NCI-H146 (cell line): ENCODE data around the gene PLA2G2F.

ENCODE experiments used
- DNase-seq: peaks from one replicate; lab custom pipeline; 2025; lab: John Stamatoyannopoulos, UW

PLA2G2F gene

GRCh38 chr1:20138961-20139550, at the start of gene PLA2G2F:
PLA2G2F (plus strand) TSS chr1:20139323; CDS start chr1:20139428, 105 bp downstream.
- no peak for DNase-seq

- no peak for DNase-seq
Observed at GRCh38 chr1:20089328-20090077, 49.6 kb upstream of the PLA2G2F start.

DNA sequence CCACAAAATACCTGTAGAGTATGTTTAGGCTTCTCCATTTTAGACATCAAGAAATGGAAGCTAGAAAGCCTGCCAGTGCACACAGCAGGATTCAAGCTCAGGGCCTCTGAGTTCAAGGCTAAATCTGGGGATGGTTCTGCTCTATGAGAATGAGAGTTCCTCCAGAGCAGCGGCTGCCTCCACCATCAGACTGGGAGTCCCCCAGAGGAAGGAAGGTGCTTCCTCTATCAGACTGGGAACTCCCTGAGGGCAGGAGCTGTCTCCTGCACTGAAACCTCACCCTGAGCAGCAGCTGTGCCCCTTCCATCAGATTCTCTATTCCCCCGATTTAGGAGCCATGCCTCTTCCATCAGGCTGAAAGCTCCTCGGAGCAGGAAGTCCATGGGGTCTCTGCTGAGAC, 49.0 kb upstream of the PLA2G2F start:
- DNase-seq, result no peak

DNA sequence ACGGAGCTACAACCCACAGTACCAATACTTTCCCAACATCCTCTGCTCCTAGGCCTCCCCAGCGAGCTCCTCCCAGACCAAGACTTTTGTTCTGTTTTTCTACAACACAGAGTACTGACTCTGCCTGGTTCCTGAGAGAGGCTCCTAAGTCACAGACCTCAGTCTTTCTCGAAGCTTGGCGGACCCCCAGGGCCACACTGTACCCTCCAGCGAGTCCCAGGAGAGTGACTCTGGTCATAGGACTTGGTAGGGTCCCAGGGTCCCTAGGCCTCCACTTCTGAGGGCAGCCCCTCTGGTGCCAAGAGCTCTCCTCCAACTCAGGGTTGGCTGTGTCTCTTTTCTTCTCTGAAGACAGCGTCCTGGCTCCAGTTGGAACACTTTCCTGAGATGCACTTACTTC, 48.5 kb upstream of the PLA2G2F start:
- no peak for DNase-seq

DNA sequence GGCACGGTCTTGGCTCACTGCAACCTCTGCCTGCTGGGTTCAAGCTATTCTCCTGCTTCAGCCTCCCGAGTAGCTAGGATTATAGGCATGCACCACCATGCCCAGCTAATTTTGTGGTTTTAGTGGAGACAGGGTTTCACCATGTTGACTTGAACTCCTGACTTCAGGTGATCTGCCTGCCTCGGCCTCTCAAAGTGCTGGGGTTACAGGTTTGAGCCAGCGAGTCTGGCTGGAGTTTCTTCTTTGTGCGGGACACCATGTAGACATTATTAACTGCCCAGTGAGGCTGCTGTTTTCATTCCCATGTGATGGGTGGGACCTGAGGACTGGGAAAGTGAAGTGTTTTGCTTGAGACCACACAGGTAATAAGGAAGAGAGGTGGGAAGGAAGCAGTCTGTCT, 45.8 kb upstream of the PLA2G2F start:
- DNase-seq, result no peak

DNA sequence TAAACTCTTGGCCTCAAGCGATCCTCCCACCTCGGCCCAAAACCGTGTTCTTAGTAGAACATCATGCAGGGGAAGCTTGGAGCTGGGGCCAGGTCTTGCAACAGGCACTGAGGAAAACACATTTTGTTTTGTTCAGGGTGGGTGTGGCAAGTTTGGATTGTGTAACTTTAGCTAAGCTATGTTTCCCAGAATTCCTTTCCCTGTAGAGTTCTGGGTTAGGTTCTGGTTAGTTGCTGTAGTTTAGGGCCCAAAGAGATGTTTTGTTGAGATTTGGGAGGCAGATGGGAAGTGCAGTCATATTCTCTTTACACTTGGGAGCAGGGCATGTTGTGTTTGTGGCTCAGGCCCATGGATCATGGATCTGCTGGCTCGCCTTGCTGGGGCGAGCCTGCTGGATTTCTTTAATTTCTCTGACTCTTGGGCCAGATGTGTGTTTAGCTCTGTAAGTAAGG, 45.2 kb upstream of the PLA2G2F start:
- DNase-seq, result no peak

DNA sequence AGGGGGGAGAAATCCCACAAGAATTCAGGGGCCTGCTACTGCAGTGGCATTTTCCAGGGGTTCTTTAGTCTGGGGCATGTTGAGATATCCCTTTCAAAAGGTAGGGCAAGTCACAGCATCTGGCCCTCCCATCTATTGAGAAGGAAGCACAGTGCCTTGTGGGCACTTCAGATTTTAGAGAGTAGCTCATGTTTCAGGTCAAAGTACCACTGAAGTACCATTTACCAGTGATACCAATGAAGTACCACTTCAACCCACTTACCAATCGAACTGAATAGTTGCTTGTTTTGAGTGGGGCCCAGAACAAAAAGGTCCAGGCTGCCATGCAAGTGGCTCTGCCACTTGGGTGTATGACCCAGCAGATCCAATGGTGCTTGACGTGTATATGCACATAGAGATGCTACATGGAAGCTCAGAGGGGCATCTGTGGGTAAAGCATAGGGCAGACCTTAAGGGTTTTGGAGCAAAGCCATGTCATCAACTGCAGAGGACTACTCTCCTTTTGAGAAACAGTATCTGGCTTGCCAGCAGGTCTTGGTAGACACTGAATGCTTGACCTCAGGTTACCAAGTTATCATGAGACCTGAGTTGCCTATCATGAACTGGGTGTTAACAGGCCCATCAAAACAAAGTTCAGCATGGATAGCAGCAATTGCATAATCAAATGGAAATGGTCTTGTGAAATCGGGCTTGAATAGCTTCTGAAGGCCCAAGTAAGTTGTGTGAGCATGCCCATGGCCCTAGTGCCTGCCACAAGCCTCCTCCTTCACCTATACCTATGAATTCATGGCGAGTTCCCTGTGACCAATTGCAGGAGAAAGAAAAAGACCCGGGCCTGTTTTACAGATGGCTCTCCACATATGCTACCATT, 43.3 kb upstream of the PLA2G2F start:
- DNase-seq, result no peak

DNA sequence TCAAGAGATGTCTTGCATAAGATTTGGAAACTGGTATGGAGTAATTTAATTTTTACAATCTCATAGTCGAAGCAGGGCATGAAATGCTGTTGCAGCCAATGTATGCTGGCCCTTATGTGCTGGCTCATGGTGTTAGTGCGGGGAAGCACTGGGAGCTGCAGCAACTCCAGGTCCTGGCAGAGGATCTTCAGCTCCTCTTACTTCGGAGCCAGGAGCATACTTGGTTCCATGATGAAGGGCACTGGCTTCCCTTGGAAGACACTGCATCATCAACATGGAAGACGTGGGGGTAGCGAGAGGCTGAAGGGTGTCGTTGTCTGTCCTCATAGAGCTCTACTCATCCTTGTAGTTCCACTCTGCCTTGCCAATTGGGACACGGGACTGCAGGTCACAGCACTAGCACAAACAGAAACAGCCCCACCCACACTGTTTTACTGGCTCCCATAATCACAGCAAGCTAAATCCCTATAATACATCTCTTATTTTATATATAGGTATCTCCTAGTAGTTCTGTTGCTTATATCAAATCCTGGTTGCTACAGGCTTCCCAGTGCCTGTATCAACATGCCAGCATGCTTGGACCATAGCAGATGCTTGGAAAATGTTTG, 42.2 kb upstream of the PLA2G2F start:
- DNase-seq, result no peak

DNA sequence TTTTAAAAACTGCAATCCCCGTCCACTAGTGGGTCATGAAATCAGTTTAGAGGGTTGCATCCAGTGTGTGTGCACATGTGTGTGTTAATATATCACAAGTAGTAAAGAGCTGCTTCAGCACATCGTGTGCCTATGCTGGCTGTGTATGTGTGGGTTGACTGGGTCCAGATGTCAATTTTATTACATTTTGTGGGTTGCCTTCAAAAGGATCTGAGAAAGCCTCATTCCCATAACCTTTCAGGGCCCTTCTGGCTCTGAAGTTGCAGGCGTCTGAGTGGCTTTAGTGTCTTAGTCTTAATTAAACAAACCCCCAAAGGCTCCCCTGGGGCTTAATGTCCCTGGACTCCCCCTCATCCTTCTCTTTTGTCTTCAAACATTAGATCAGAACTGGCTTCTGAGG, 39.6 kb upstream of the PLA2G2F start:
- DNase-seq, result no peak

- DNase-seq, result peak; percentile 6
Observed at GRCh38 chr1:20100632-20101355, 38.3 kb upstream of the PLA2G2F start.

- no peak for DNase-seq
Observed at GRCh38 chr1:20102875-20103274, 36.2 kb upstream of the PLA2G2F start.

- DNase-seq, result no peak
Observed at GRCh38 chr1:20105856-20106255, 33.3 kb upstream of the PLA2G2F start.

DNA sequence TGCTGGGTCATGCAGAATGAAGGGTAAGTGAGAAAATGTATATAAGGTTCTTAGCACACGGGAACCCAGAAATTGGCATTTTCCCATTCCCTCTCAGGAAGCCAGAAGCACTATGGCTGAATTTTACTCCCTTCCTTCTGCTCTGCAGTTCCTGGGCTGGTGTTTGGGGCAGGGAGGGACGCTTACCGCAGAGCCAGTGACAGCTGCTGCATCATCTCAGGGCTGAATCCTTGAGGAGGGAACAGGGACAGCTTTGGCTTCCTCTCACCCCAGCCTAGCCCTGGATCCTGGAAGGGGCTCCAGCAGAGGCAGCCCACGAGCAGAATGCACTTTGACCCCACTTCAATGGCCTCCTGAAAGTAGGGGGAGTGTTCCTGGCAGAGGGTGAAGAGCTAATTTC, 31.8 kb upstream of the PLA2G2F start:
- no peak for DNase-seq

GRCh38 chr1:20107796-20108195, 31.3 kb upstream of the PLA2G2F start:
- DNase-seq, result no peak

DNA sequence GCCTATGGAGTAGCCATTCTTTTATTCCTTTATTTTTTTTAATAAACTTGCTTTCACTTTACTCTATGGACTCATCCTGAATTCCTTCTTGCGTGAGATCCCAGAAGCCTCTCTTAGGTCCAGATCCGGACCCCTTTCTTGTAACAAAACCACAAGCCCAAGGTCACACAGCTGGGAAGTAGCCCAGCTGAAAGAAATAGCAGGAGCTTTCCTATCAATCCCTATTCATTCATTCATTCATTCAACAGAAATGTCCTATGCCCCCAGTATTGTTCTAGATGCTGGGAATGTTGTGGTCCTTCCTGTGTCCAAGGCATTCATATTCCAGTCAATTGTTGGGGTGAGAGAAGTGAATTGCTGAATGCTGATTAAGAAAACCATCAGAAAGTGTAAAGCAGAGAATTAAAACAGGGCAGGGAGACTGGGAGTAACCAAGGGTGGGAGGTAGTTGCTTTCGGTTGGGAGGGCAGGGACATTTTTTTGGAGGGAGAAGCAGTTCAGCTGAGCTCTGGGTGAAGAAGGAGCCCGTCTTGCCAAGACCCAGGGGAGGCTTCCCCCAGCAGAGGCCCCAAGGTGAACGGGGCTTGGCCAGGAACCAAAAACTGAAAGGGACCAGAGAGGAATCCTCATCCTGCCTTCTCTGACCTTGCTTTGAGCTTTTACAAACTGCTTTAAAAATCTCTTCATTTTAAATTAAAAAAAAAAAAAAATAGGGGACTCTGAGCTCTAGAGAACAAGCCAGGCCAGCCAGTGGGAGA, 30.6 kb upstream of the PLA2G2F start:
- DNase-seq, result no peak

DNA sequence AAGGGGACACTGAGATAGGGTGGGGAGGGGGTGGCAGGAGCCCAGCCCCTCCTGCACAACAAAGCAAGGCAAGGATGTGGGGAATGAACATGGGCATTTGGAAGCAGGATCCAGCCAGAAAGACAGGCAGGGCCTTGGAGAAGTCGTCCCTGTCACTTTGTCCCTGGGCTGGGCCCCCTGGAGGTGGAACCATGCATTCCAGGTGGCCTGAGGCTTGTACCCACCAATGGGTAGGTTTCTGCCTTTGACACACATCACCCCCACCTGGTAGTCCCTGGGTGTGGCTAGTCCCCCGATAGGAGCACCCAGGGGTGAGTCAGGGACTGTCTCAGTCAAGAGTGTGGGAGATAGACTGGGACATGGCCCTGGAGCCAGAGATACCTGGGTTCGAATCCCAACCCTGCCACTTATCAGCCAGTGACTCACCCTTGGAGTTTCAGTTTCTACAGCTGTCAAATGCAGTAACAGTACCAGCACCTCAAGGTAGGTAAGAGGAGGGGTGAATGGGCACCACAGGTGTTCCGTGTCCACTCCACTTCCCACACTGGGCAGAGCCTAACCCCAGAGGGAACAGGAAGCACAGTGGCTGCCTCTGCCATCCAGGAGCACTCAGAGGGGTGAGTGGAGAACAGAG, 29.8 kb upstream of the PLA2G2F start:
- no peak for DNase-seq

DNA sequence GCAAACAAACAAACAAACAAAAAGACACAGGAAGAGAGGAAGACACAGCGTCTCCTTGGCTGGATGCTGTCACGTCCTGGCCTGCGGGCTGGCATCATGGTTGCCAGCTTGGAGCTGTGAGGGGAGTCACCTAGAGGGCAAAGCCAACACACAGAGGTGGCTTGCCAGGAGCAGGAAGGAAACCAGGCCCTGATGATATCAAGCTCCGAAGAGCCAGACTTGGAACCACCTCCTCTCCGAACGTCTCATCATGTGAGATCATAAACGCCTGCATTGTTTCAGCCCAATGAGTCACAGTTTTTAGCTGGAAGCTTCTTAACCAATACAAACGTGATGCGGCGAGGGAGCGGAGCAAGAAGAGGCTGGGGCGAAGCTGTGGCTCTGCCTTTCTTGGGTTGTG, 28.4 kb upstream of the PLA2G2F start:
- DNase-seq, result no peak

GRCh38 chr1:20111452-20111851, 27.7 kb upstream of the PLA2G2F start:
- no peak for DNase-seq

DNA sequence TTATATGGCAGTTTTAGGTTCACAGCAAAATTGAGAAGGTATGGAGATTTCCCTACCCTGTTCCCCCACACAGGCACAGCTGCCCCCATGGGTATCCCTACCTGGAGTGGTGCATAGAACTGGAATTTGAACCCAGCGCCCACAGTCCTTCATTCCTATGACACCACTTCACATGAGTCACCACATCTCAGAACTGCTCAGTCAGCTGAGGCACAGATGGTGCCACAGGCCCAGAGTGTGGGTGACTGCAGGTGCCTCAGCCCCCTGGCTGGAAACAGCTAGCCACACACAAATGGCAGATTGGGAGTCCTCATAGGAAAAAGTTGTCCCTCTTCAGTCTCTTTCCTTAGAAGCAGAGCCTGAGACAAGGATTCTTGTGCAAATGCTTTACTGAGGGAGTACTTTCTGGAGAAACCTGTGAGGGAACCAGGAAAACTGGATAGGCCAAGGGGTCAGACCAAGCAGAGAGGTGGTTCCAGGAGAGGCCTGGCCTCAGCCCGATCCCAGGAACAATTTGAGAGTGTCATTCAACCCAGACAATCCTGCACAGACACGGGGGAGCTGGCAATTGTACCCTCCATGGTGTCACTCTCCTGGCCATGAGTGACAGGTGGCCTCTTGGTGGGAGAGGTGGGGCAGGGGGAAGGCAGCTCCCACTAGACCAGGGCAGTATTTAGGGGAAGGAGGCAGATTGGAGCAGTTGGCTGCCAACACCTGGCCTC, 26.7 kb upstream of the PLA2G2F start:
- DNase-seq, result no peak
